ENCODE results near the gene DOCK9.

GRCh38 chr13:98970330-98970729 is 7.5 kb downstream of the DOCK9 start:
- TF ChIP-seq CTCF (conservative IDR thresholded peaks at IDR 0.05; ENCODE audit: low read depth, low read length) (no peak), EZH2 (IDR thresholded peaks at IDR 0.05; ENCODE audit: borderline replicate concordance, low read depth, low read length, poor library complexity, severe bottlenecking) (no peak)

All from A673 (cell line).